Fibroblast of the conjunctiva (primary cell): ENCODE data around the gene CCNA2.

Experiments used
- DNase-seq: peaks from one replicate; pipeline ENCODE4 v3.0.0-alpha.2; 2010; ENCODE audit warnings: low read depth

The CCNA2 gene

GRCh38 chr4:121823505-121824170 lies at the start of gene CCNA2:
TSS of gene CCNA2 (minus strand) at chr4:121823883. CDS start at chr4:121823628, 255 bp downstream.
- DNase-seq, result peak; percentile 95

- DNase-seq, result peak; percentile 90
Observed at GRCh38 chr4:121869841-121870822, 46.4 kb upstream of the CCNA2 start, which contains the start of gene BBS7. TSS of gene BBS7 (minus strand) at chr4:121870474. CDS start at chr4:121870313, 161 bp downstream.

GRCh38 chr4:121863799-121864198 lies 40.1 kb upstream of the CCNA2 start:
- no peak for DNase-seq

- no peak for DNase-seq
Observed at GRCh38 chr4:121861426-121861825, 37.7 kb upstream of the CCNA2 start.

GRCh38 chr4:121860121-121860520 lies 36.4 kb upstream of the CCNA2 start:
- no peak for DNase-seq

GRCh38 chr4:121851354-121851753 lies 27.7 kb upstream of the CCNA2 start:
- DNase-seq, result no peak

GRCh38 chr4:121846662-121847061 lies 23.0 kb upstream of the CCNA2 start:
- DNase-seq, result no peak

- DNase-seq, result no peak
Observed at GRCh38 chr4:121842862-121843261, 19.2 kb upstream of the CCNA2 start.

DNA sequence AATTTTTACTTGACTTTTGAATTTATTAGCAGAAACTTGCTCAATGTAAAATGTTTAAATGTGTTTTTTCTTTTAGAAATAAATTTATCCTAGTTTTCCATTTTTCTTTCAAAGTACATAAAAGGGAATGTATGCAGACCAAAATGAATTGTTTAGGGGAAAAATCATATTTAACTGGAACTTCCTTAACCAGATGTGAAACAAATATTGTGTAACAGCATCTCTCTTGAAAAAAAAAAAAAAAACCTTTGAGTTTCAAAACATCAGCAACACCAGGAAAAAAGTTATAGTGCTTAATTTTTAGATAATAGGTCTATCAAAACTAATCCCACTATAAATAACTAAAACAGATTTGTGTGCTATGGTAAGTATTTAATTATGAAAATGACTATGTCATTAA lies 14.5 kb upstream of the CCNA2 start:
- no peak for DNase-seq

GRCh38 chr4:121829511-121829910 lies 5.8 kb upstream of the CCNA2 start:
- DNase-seq, result no peak

DNA sequence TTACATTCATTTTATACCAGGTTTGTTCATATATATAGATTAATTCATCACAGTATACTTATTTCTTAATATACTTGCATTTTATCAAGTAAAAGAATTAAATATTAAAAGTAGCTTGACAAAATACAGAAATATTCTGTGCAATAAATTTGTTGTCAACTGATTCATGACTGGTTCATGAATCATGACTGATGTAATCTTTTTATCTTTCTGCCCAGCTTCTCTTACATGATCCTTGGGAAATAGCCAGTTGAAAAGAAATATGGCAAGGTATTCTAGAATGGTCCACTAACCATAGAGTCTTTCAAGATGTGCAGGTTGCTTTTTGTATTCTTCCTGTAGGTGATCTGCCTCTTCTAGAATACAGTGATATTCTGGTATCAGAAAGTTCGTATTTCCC lies 4.2 kb upstream of the CCNA2 start:
- peak; percentile 12 for DNase-seq

GRCh38 chr4:121824950-121825349 lies 1.3 kb upstream of the CCNA2 start:
- no peak for DNase-seq

DNA sequence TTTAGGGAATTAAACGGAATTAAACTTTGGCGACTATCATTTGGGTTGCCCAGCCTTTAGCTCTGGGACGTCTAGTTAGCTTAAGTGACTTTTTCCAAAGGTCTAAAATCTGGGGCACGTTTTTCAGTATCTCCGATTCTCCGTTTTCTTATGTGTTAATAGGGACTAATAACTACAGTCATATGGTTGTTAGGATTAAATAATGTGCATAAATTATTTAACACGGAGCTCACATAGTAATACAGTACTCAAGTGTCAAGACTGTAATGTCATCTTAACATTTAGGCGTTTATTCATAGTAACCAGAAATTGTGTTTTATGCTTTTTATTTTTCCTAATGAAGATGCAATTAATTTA lies 466 bp upstream of the CCNA2 start:
- DNase-seq, result no peak

GRCh38 chr4:121822796-121823504 lies 733 bp downstream of the CCNA2 start:
- DNase-seq, result no peak

- no peak for DNase-seq
Observed at GRCh38 chr4:121822047-121822446, 1.6 kb downstream of the CCNA2 start.

DNA sequence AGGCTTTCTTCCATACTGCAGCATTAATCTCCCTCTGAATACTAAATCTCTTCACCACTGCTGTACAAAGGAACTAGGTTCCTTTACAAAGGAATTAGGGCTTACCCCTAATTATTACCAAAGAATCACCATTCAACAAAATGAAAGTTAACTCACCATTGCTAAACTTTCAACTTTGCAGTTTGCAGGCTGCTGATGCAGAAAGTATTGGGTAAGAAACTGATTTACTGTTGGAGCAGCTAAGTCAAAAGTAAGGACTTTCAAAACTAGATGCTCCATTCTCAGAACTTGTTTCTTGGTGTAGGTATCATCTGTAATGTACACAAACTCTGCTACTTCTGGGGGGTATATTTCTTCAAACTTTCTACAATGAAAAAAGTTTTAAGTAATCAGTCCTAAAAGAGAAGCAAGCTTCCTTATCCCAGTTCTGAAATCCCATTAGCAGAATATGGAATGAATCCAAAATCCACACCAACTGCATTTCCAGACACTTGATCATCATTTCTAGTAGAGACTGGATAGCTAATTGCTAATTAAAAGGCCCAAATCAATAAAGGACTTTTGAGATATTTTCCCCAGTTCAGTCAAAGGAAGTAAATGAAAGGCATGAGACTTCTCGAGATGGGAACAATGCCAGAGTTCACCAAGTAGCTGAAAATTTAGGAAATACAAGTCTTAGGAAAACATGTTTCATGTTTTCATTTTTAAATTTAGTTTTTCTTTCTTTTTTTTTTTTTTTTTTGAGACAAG lies 4.3 kb downstream of the CCNA2 start:
- DNase-seq, result no peak

GRCh38 chr4:121818215-121818614 lies 5.5 kb downstream of the CCNA2 start:
- no peak for DNase-seq

GRCh38 chr4:121817701-121818100 lies 6.0 kb downstream of the CCNA2 start:
- no peak for DNase-seq

- no peak for DNase-seq
Observed at GRCh38 chr4:121817006-121817405, 6.7 kb downstream of the CCNA2 start.

- no peak for DNase-seq
Observed at GRCh38 chr4:121814756-121815155, 8.9 kb downstream of the CCNA2 start.

DNA sequence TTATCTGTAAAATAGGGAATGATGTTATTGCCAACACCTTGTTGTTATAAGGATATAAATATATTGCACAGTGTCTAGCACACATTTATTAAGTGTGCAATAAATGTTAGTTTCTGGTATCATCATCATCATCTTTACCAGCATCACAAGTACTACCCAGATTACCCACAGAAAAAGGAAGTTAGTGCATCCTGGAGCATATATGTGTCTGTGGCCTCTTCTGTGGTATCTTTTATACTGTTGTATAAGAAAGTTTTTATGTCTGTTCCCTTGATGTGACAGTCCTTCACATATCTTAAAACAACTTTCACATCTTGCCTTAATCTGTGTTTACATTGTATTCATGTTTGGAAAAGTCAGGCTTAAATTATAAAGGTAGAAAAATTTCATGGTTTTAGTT lies 12.6 kb downstream of the CCNA2 start:
- no peak for DNase-seq

DNA sequence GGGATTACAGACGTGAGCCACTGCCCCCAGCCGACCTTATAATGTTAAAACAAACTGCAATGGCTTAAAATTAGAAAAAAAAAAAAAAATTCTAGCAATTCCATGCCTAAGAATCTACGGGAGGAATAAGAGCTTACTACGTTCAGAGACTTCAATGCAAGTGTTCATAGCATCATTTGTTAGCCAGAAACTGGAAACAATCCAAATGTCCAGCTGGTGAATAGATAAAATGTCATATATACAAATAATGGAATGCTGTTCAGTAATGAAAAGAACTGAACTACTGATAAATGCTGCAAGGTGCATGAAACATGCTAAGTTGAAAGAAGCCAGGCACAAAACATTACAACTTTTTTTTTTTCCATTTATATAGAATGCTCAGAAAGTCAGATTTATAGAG lies 17.3 kb downstream of the CCNA2 start:
- no peak for DNase-seq
